Endometrial microvascular endothelial cells (primary cell): Measurements from ENCODE around the gene LRRC28. TPM values are rescaled to one million over a fixed set of nuclear protein-coding genes. Genes with fewer than 3 reads are reported as not detected.

Source experiments
- in situ Hi-C: cut with HindIII; loops from 2 replicates; pipeline ENCODE4 v1.10.0; 2017; ENCODE audit warnings: low sequenced_read_pairs, low pct_unique_long_range_greater_than_20kb; ENCODE audit errors: inconsistent ontology term
- total RNA-seq: library from RNA; depleted of rRNA; stranded (reverse); fragments of >200 nt; gene quantifications from one replicate; pipeline ENCODE4 v1.2.3, GENCODE V29; 2015; ENCODE audit errors: inconsistent ontology term

LRRC28 gene
- total RNA-seq, 1 donor from 2014 or later: 20.9 TPM

GRCh38 chr15:99283717-99284116, 32.4 kb downstream of the LRRC28 start:
- in situ Hi-C loops: loop anchor here (25.0 kb wide), 1 partner anchor 454 kb away; the partner anchor contains the start of gene LYSMD4

DNA sequence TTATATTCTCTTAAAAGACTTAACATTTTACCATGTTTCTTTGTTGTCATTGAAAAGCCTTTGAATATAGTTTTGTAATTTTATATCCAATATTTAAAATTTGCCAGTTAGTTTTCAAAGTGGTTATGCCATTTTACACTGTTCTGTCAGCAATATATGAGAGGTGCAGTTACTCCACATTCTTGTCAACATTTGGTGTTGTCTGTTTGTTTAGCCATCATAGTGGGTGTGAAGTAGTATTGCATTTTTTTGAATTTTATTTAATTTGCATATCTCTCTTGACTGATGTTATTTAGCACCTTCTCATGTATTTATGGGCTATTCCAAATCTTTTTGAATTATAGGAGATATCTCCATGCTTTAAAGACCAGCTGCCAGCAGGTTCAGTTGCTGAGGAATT, 40.4 kb downstream of the LRRC28 start:
- in situ Hi-C loops: loop anchor here (25.0 kb wide), 1 partner anchor 446 kb away; the partner anchor contains the start of gene LYSMD4

DNA sequence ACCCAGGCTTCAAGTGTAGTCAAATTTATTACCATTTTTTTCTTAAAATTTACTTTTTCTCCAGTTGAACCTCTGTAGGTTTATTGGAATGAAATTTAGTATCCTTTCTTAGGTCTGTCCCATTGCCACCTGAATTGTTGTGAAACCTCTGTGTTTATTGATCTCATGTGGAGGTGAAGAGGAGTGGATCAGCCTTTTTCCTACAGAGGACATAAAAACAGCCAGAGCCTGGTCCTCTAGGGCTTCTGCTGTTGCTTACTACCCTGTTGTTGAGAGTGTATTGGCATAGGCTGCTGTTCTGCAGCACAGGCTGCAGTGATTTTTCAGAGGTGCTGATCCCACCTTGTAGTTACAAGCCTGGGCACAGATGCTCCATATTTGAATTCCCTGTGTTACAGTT, 44.6 kb downstream of the LRRC28 start:
- in situ Hi-C loops: loop anchor here (25.0 kb wide), 1 partner anchor 441 kb away; the partner anchor contains the start of gene LYSMD4

DNA sequence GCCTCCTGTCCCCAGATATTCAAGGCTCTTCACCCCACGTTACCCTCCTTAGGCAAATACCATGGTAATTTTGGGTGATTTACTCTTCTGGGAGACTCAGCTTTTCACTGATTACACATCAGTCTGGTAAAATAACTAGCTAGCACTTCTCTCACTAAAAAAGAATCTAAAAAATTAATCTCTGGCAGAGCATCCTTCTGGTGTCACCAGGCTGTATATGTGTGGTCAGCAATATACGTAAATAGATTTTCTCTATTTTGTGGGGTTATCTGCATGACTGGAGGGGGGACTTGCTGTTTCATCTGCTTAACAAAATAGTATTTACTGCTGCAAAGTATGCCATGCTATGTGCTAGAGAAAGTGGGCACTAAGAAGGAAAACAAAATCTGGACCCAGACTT, 45.1 kb downstream of the LRRC28 start:
- in situ Hi-C loops: loop anchor here (25.0 kb wide), 1 partner anchor 441 kb away; the partner anchor contains the start of gene LYSMD4

DNA sequence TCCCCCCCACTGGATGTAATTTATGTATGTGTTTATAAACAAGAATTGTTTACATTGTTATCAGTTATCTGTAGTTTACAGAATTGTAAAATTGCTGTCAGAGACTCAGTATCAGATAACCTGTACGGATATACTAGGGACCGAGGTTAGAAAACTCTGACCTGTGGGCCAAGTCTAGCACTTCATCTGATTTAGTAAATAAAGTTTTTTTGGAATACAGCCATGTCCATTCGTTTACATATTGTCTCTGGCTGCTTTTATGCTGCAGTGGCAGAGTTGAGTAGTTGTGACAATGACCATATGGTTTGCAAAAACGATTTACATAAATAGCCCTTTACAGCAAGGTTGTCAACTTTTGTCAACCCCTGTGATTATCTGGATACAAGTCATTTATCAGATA, 52.6 kb downstream of the LRRC28 start:
- in situ Hi-C loops: no loop called here

- in situ Hi-C loops: no loop called here
Observed at GRCh38 chr15:99305761-99306505, 54.7 kb downstream of the LRRC28 start.

DNA sequence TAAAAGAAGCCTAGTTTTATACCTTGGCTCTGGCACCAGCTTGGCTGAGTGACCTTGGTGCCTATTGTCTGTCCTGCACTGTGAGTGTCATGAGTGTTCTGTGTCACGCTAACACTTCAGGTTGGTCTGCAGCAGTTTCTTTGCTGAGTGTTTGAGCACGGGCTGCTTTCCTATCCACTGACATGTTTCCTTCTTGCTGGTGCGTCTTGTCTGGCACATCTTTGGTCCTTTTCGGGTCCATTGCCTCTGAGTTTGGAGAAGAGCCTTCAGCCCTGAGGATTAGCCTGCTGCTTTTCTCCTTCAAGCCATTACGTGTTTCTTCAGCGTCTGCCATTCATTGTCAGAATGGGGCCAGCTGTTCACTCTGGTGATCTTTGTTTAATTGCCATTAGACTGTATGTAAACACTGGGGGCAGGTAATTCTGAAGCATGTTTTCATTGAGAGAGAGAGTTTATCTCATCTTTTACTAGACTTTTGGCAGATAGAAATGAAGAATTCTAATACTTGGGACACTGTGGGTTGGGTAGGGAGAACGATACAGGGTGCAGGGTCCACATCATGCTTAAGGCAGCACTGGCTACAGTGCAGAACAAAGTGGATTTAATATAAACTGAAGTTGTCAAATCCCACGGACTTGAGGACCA, 55.5 kb downstream of the LRRC28 start:
- in situ Hi-C loops: no loop called here

DNA sequence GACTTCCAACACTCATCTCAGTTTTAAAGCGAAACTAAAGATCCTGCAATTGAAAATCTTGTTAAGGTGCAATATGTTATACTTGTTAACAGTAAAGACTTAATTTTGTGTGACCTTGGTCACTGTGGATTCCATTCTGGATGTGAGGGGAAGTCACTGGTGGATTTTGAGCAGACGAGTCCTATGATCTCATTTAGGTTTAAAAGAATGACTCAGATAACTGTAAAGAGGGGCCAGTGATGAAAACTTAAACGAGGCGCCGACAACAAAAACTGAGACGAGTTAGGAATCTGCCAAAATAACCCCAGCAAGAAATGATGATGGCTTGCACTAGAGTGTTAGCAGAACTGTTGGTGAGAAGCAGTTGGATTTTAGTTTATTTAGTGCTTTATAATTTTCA, 56.5 kb downstream of the LRRC28 start:
- in situ Hi-C loops: no loop called here

GRCh38 chr15:99310745-99311144, 59.5 kb downstream of the LRRC28 start:
- in situ Hi-C loops: no loop called here

DNA sequence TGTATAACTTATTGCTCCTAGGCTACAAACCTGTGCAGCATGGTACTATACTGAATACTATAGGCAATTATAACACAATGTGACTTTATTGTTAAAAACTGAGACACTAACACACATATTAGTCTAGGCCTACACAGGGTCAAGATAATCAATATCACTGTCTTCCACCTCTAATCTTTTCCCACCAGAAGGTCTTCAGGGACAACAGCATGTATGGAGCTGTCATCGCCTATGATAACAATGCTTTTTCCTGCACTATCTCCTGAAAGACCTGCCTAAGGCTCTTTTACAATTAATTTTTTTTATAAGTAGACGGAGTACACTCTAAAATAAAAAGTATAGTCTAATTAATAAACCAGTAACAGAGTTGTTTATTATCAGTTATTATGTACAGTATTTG, 60.9 kb downstream of the LRRC28 start:
- in situ Hi-C loops: no loop called here

GRCh38 chr15:99312794-99313193, 61.5 kb downstream of the LRRC28 start:
- in situ Hi-C loops: no loop called here

DNA sequence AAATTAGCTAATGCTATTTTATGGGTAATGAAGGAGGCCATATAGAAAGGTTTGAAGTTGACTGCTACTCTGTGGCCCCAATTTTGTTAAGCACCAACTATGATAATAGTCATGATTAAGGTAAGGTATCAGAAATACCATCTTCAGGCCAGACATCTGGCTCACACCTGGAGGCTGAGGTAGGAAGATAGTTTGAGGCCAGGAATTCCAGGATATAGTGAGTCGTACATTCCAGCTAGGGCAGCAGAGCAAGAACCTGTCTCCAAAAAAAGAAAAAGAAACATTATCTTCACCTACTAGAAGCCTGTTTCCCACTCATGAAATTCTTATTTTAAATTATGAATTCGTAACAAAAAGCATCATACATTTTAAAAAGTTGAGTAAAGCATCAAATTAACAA, 64.4 kb downstream of the LRRC28 start:
- in situ Hi-C loops: no loop called here

DNA sequence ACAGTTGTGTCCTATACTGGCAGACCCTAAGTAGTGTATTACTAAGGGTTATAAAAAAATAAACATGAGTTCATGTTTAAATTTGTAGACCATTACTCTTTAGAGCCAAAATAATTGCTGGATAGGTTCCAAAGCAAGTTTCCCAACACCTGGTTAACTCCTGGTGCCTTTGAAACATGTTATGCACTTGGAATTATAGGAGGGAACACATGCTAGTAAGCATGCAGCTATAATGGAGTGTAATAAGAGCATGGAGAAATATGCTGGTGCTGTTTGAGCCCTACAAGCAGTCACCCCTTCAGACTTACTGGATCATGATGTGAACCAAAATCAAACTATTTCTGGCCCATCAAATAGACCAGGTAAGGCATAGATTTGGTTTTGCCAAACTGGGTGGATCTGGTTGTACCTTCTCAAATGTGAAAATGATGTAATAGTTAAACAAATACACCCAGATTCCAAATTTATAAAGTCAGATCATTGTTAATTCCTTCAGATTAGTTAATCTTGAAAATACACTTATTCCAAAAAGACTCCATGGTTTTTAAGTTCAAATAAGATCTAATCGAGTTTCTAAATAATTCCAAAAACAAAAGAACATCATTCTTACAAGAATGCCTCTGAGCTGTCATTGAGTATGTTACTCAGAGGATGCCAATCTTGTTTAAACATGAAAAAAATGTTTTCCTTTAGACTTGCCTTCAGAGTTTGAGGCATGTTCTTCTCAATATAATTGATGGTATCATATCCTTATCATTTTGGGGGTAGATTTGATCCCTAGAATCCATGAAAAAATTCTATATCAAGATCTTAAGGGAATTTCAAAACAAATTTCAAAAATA, 69.3 kb downstream of the LRRC28 start:
- in situ Hi-C loops: no loop called here

GRCh38 chr15:99321468-99321867, 70.2 kb downstream of the LRRC28 start:
- in situ Hi-C loops: no loop called here

DNA sequence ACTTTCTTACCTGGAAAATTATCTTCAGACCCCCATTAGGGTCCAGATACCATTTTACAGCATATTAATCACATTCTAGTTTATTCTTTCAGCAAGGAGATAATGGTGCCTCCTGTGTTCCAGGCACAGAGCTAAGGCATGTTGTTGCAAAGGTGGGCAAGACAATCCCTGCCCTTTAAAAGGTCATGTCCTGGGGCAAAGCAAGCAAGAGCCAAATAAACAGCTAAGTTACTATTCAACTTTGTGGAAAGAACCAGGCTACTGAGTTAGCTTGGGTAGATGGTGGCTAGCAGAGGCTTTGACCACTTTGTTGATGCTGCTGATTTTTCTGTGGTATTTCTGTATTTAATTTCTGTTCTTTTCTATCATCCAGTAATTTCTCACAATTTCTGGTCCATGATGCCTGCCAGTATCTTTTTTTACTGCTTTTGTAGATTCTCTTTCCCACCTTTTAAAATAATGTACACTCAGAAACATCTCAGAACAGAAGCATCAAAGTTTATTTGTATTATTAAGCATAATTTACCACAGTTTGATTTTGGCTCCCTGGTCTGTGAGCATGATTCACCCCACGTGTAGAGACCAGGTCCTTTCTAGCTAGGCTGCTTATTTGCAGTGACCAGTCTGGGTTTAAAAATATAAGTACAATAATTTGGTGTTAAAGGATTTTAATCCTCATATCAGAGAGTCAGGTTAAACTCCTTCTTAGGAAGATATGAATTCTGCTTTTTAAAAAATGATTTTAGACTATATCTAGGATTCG, 71.5 kb downstream of the LRRC28 start:
- in situ Hi-C loops: no loop called here

DNA sequence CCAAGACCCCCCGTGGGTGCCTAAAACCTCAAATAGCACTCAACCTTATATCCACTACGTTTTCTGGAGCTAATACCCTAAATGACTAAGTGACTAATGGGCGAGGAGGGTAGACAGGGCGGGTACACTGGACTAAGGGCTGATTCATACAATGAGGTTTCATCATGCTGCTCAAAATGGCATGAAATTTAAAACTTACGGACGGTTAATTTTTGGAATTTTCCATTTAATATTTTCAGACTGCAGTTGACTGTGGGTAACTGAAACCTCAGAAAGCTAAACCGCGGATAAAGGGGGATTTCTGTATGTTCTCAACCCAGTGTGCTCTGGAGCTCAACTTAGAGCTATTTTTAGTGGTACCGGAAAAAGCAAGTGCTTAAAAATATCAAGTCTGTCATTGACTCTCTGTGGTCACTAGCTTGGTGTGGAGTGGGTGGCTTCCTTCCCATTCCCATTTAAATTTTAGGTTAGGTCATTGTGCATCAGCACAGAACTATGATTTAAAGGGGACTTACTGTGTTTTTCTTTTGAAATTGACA, 72.9 kb downstream of the LRRC28 start:
- in situ Hi-C loops: no loop called here

DNA sequence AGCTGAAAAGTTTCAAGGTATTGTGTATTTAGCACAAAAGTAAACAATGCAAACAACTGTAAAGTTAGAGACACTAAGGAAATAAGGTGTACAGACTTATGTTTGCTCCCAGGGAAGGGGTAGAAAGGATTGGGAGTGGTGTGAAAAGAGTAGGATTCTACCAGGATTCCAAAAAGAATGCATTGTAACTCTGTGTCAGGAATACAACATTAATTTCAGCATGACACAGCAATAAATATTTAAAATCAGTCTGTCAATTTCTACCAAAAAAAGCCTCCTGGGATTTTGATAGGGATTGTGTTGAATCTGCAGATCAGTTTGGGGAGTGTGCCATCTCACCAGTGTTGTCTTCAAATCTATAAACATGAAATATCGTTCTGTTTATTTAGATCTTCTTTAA, 73.4 kb downstream of the LRRC28 start:
- in situ Hi-C loops: no loop called here

GRCh38 chr15:99326235-99326634, 75.0 kb downstream of the LRRC28 start:
- in situ Hi-C loops: no loop called here
